22Rv1 (cell line): ENCODE results near the gene GCSAM.

Source experiments
- CTCF ChIP-seq: fragments of 450-650 bp; IDR thresholded peaks from 2 replicates; pipeline ENCODE4 v1.5.1; 2017; ENCODE audit warnings: mild to moderate bottlenecking
- ZFX ChIP-seq: fragments of 450-650 bp; IDR thresholded peaks from 2 replicates; pipeline ENCODE4 v1.6.1; 2017; ENCODE audit warnings: antibody characterized with exemption, borderline replicate concordance

GRCh38 chr3:112123548-112123947 is 9.5 kb downstream of the GCSAM start:
- TF ChIP-seq CTCF, result no peak
- TF ChIP-seq ZFX, result no peak
